HFF-Myc (cell line): ENCODE results near the gene R3HDM2.

Source experiments
- DNase-seq: peaks from one replicate; pipeline ENCODE4 v3.0.0-alpha.2; 2011; ENCODE audit warnings: low read depth; ENCODE audit errors: extremely low read depth
- H3K4me3 ChIP-seq: replicated peaks from 2 replicates; pipeline ENCODE4 v1.5.1; 2011; ENCODE audit warnings: low read depth, mild to moderate bottlenecking, control low read depth, low read length
- TF ChIP-seq, protein P1 (sequence below): IDR thresholded peaks from 2 replicates; pipeline ENCODE4 v1.5.1; 2012; ENCODE audit warnings: mild to moderate bottlenecking, low read depth, low read length, control low read depth; ENCODE audit errors: missing control alignments

R3HDM2 gene

DNA sequence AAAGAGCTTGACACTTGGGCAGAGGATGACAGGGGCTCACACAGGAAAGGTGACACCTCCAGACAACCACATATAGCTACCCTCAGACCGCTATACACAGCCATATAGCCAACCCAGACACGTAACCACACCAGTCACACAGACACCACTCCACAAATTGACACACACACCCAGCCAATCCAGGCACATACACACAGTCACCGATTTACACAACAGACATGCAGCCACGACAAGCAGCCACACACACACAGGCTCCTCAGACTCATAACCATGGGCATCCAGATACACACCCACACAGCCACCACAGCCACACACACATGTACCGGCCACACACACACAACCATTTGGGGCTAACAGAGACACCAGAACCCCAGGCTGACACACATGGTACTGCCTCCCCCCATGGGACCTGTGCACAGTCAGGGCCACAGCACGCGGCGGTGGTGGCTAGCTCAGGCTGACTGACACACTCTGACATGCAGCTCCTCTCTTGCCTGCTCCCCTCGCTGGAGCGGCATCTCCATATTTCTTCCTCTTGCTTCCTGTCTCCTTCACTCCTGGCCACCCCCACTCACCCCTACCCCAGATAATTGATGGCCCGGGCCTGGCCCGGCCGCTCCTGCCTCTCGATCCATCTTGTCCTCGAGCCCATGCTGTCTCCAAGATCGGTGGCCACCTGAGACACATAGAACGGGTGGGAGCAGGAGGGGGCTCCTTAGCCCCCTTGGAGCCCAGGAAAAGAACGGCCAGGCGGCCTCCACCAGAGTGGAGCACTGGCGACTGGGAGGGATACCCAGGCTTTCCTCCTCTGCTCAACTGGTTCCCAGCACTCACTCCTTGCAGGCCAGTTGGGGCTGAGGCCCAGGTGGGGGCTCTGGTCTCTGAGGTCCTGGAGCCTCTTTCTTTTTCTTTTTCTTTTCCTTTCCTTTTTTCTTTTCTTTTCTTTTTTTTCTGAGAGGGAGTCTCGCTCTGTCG, 207.4 kb downstream of the R3HDM2 start:
- TF ChIP-seq, protein P1, sequence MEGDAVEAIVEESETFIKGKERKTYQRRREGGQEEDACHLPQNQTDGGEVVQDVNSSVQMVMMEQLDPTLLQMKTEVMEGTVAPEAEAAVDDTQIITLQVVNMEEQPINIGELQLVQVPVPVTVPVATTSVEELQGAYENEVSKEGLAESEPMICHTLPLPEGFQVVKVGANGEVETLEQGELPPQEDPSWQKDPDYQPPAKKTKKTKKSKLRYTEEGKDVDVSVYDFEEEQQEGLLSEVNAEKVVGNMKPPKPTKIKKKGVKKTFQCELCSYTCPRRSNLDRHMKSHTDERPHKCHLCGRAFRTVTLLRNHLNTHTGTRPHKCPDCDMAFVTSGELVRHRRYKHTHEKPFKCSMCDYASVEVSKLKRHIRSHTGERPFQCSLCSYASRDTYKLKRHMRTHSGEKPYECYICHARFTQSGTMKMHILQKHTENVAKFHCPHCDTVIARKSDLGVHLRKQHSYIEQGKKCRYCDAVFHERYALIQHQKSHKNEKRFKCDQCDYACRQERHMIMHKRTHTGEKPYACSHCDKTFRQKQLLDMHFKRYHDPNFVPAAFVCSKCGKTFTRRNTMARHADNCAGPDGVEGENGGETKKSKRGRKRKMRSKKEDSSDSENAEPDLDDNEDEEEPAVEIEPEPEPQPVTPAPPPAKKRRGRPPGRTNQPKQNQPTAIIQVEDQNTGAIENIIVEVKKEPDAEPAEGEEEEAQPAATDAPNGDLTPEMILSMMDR, result no peak
- no peak for DNase-seq
- no peak overlapping the region for H3K4me3 ChIP-seq

DNA sequence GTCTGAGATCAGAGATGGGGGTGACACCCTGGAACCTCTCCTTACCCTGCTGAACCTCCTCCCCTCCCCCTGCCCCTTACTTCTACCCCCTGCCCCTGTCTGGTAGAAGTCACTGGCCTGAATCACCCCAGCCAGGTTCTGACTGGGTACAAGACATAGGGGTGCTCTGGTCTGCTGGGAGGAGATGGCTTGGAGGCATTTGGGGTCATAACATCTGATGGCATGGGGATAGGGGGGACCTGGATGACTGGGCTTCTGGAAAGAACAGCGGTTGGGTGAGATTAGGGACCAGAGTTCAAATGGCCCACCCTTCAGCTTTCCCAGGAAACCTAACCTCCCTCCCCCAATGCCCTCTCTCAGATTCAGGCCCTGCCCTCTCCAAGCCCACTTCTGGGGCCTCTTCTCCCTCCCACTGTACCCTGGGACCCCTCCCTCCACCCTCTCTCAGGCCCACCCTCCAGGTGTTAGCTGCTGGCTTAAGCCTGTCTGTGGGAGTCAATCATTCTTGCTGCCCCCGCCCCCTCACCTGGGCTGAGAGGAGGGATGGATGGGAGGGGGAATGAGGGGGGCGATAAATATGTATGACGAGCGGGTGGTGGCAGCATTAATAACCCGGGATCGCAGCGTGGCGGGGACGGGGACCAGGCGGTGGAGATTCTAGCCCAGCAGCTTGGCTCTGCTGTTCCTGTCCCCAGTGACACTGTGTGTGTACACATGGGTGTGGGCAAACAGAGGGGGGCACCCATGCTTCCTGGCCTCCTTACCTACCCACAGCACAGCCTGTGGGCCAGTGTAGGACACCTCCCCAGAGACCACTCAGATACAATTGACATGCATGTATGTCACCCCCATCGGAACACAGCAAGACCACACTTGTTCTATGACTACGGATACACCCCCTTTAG, 208.3 kb downstream of the R3HDM2 start:
- TF ChIP-seq, protein P1, result no peak
- no peak overlapping the region for H3K4me3 ChIP-seq
- DNase-seq, result no peak

DNA sequence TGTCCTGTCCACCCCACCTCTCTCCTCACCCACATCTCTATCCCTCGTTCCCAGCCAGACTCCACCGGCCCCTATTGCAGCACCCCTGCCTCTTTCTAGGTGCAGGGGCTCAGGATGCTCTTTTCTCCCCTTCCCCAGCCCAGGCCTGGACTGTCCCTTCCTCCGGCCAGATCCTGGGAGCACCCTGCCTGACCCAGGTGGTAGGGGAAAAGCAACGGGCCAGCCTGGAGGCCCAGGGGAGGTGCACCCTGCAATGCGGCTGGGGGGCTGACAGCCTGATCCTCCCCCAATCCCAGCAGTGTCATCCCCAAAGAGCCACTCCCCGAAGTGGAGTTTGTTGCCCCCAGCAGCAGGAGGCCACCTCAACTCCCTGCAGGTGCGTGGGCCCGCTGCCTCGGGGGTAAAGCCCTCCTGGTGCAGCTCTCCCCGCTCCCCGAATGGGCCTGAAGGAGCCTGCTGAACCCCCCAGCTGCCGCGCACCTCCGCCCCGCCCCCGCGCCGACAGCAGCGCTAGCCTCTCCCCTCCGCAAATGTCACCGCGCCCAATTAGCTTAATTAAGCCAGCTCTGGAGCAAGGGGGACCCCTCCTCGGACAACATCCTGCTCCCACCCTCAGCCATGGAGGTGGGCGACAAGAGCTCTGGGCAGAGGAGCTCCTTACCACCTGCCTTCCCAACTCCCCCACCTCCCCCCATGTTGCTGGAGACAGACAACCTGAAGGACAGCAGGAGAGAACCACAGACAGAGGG, 209.5 kb downstream of the R3HDM2 start:
- H3K4me3 ChIP-seq, result no peak overlapping the region
- TF ChIP-seq, protein P1, result no peak
- no peak for DNase-seq

DNA sequence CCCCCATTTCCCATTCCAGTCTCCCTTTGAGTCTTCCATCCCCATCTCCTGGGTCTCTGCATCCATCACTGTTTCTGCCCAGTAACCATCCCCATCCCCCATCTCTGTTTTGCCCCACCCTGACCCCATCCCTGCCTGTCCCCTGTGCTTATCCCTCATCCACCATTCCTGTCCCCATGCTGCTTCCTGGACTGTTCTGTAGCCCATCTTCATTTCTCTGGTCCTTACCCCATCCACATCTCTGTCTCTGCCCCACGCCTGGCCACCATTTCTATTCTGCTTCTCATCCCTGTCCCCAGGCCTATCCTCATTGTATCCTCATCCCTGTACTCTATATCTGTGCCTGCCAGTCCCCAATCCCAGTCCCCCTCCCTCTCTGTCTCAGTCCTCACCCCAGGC, 210.1 kb downstream of the R3HDM2 start:
- TF ChIP-seq, protein P1, result no peak
- no peak for DNase-seq
- no peak overlapping the region for H3K4me3 ChIP-seq

DNA sequence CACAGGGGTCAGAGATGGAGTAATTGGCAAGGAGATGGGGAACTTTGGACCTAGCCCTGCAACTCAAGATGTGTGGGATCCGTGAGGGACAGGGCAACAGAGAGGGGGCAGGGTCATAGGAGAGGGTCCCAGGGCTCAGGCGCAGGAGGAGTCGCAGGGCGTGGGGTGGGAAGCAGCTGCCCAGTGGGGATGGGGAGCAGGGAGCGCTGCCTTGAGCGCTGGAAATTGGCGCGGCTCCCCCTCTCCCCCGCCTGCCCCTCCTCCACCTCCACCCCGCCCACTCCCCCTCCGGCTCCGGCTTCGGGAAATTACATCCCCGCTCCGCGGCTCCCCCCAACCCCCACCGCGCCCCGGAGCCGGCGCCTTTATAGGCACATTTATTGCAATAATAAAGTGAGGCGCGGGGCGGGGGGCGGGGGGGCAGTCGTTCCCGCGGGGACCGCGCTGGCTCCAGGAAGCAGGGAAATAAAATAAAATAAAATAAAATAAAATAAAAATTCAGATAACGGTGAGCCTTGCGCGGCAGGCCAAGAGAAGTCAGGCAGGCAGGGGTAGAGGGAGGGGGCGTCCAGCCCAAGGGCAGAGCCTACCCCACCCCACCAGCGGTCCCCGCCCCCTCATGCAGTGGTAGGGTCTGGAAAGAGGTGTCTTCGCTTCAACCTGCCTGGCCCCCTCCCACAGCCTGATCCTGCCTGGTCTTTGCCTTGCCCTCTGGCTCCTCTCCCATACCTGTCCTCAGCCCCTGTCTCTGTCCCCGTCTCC, 210.7 kb downstream of the R3HDM2 start:
- DNase-seq, result no peak
- TF ChIP-seq, protein P1, result no peak
- H3K4me3 ChIP-seq, result no peak overlapping the region
